ENCODE measurements around the gene COQ9. TPM values are rescaled to one million over a fixed set of nuclear protein-coding genes. Genes with fewer than 3 reads are reported as not detected.

The COQ9 gene
- total RNA-seq, 1 experiment from 2014 or later: 62.7 TPM

DNA sequence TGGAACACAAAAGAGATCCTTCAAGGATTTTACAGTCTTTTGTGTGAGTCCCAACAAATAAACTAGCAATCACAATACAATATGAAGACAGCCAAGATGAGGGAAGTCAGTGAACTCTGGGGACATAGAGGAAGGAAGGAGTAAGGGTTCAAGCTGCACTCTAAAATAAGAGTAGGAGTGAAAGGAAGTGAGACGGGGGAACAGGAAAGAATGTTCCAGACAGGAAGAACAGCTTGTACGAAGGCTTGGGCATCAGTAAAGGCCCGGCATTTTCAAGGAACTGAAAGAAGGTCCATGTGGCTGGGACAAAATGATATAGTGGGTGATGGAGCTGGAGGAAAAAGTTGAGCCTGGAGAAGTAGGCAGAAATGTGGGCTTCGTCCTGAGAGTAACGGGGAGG lies 38.2 kb upstream of the COQ9 start:
- Histone ChIP-seq H3K4me2 (ENCODE audit: low read length) (no peak overlapping the region), H3K9ac (ENCODE audit: low read length) (no peak overlapping the region), H3K9me3 (ENCODE audit: control insufficient read depth in 1 of 2, insufficient read depth in 1 of 2, low read depth in 1 of 2, low read length in 2 of 2) (no peaks in the 10 kb centered on the region), H3K4me1 (ENCODE audit: control insufficient read depth in 1 of 2, insufficient read depth in 2 of 2, low read length in 2 of 2) (no peaks in the 10 kb centered on the region), H3K27me3 (ENCODE audit: insufficient read depth, low read length) (peaks cover 11% of the 10 kb centered on the region; the same call in 1 of the 2 replicates), H3K4me3 (replicated peaks in 1 of 2; ENCODE audit: low read depth in 1 of 2, low read length in 2 of 2) (no peak overlapping the region), H3K36me3 (ENCODE audit: control insufficient read depth in 1 of 2, insufficient read depth in 2 of 2, low read length in 2 of 2) (no peaks in the 10 kb centered on the region), H3K27ac (ENCODE audit: low read depth, low read length) (no peak overlapping the region), H3K79me2 (ENCODE audit: insufficient read depth, low read length) (no peaks in the 10 kb centered on the region), H4K20me1 (ENCODE audit: insufficient read depth) (no peaks in the 10 kb centered on the region), H2AFZ (ENCODE audit: low read depth, low read length, poor library complexity, severe bottlenecking) (no peak overlapping the region), H3K9me2 (ENCODE audit: insufficient read depth) (no peaks in the 10 kb centered on the region)
- POLR2A ChIA-PET: no interaction called here
- DNase-seq (ENCODE audit: low read depth, low spot score): no peak
- TF ChIP-seq, protein P1, sequence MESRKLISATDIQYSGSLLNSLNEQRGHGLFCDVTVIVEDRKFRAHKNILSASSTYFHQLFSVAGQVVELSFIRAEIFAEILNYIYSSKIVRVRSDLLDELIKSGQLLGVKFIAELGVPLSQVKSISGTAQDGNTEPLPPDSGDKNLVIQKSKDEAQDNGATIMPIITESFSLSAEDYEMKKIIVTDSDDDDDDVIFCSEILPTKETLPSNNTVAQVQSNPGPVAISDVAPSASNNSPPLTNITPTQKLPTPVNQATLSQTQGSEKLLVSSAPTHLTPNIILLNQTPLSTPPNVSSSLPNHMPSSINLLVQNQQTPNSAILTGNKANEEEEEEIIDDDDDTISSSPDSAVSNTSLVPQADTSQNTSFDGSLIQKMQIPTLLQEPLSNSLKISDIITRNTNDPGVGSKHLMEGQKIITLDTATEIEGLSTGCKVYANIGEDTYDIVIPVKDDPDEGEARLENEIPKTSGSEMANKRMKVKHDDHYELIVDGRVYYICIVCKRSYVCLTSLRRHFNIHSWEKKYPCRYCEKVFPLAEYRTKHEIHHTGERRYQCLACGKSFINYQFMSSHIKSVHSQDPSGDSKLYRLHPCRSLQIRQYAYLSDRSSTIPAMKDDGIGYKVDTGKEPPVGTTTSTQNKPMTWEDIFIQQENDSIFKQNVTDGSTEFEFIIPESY (IDR thresholded peaks at IDR 0.05; ENCODE audit: extremely low read depth, insufficient replicate concordance, low read length): no peak
- TF ChIP-seq TCF7L2 (IDR thresholded peaks at IDR 0.05; ENCODE audit: borderline replicate concordance, extremely low read depth, insufficient read depth, insufficient read length) (no peak), RAD21 (IDR thresholded peaks at IDR 0.05; ENCODE audit: low read depth) (no peak), YY1 (IDR thresholded peaks at IDR 0.05; ENCODE audit: extremely low read depth, insufficient replicate concordance, low read depth, low read length) (no peak), EZH2phosphoT487 (IDR thresholded peaks at IDR 0.05; ENCODE audit: borderline replicate concordance) (no peak), SP1 (IDR thresholded peaks at IDR 0.05; ENCODE audit: low read depth) (no peak), EZH2 (IDR thresholded peaks at IDR 0.05) (no peak), SIN3A (IDR thresholded peaks at IDR 0.05; ENCODE audit: low read depth) (no peak), POLR2AphosphoS5 (IDR thresholded peaks at IDR 0.05; ENCODE audit: low read depth, low read length) (no peak), EGR1 (IDR thresholded peaks at IDR 0.05; ENCODE audit: low read depth) (no peak), FOSL1 (IDR thresholded peaks at IDR 0.05; ENCODE audit: low read depth) (no peak), SRF (IDR thresholded peaks at IDR 0.05; ENCODE audit: low read depth) (no peak), ZNF274 (IDR thresholded peaks at IDR 0.05; ENCODE audit: low read depth, low read length) (no peak)
- TF ChIP-seq, protein P2, sequence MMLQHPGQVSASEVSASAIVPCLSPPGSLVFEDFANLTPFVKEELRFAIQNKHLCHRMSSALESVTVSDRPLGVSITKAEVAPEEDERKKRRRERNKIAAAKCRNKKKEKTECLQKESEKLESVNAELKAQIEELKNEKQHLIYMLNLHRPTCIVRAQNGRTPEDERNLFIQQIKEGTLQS (IDR thresholded peaks at IDR 0.05): no peak
- TF ChIP-seq, protein P3, sequence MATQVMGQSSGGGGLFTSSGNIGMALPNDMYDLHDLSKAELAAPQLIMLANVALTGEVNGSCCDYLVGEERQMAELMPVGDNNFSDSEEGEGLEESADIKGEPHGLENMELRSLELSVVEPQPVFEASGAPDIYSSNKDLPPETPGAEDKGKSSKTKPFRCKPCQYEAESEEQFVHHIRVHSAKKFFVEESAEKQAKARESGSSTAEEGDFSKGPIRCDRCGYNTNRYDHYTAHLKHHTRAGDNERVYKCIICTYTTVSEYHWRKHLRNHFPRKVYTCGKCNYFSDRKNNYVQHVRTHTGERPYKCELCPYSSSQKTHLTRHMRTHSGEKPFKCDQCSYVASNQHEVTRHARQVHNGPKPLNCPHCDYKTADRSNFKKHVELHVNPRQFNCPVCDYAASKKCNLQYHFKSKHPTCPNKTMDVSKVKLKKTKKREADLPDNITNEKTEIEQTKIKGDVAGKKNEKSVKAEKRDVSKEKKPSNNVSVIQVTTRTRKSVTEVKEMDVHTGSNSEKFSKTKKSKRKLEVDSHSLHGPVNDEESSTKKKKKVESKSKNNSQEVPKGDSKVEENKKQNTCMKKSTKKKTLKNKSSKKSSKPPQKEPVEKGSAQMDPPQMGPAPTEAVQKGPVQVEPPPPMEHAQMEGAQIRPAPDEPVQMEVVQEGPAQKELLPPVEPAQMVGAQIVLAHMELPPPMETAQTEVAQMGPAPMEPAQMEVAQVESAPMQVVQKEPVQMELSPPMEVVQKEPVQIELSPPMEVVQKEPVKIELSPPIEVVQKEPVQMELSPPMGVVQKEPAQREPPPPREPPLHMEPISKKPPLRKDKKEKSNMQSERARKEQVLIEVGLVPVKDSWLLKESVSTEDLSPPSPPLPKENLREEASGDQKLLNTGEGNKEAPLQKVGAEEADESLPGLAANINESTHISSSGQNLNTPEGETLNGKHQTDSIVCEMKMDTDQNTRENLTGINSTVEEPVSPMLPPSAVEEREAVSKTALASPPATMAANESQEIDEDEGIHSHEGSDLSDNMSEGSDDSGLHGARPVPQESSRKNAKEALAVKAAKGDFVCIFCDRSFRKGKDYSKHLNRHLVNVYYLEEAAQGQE (IDR thresholded peaks at IDR 0.05; ENCODE audit: low read depth): no peak
- TF ChIP-seq, protein P4, sequence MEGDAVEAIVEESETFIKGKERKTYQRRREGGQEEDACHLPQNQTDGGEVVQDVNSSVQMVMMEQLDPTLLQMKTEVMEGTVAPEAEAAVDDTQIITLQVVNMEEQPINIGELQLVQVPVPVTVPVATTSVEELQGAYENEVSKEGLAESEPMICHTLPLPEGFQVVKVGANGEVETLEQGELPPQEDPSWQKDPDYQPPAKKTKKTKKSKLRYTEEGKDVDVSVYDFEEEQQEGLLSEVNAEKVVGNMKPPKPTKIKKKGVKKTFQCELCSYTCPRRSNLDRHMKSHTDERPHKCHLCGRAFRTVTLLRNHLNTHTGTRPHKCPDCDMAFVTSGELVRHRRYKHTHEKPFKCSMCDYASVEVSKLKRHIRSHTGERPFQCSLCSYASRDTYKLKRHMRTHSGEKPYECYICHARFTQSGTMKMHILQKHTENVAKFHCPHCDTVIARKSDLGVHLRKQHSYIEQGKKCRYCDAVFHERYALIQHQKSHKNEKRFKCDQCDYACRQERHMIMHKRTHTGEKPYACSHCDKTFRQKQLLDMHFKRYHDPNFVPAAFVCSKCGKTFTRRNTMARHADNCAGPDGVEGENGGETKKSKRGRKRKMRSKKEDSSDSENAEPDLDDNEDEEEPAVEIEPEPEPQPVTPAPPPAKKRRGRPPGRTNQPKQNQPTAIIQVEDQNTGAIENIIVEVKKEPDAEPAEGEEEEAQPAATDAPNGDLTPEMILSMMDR (IDR thresholded peaks at IDR 0.05 in 2 of 3, conservative IDR thresholded peaks at IDR 0.05 in 1 of 3; ENCODE audit: borderline replicate concordance in 1 of 3, insufficient read depth in 1 of 3, low read depth in 2 of 3, low read length in 2 of 3): no peak
- intact Hi-C loops (cut with micrococcal nuclease): no loop called here
- RAD21 ChIA-PET (ENCODE audit: low non-redundant PET in 1 of 2, low total read pairs in 2 of 2, uncharacterized antibody in 2 of 2, unreplicated experiment in 2 of 2): no interaction called here
- no peak for ATAC-seq
- CTCF ChIA-PET: interaction anchor here (1.3 kb wide), 1 partner anchor 10 kb away, joined by 5 read pairs; no protein-coding TSS in a partner anchor
- BruUV-seq (replicated peaks): no TSS peak
